Kasumi-1 (cell line): ENCODE measurements around the gene SIMC1.

Experiments
- DNase-seq, 2 experiments: peaks; one replicate each; lab custom pipeline; 2025; lab: John Stamatoyannopoulos, UW

Gene SIMC1

DNA sequence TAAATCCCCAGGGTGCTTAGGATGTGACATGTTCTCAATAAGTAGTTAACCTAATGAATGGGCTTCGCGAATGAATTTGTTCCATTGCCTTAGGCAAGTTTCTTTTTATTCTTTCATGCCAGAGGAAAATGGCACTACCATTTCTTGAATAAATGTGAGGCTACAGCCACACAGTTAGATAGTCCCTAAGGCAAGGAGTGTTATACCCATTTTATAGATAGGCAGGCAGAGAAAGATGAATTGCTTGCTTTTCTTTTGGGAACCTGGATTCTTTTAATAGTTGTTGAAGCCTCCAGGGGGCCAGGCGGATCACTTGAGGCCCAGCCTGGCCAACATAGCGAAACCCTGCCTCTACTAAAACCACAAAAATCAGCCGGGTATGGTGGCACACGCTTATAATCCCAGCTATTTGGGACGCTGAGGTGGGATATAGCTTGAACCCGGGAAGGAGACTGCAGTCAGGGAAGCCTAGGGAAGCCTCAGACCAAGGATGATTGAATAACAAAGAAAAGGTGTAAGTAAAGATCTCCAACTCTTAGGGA lies 149.2 kb downstream of the SIMC1 start:
- DNase-seq, result no peak

- DNase-seq, result peak; percentile 21 to 26
These were observed 149.8 kb downstream of the SIMC1 start for GRCh38 chr5:176388003-176388443.

DNA sequence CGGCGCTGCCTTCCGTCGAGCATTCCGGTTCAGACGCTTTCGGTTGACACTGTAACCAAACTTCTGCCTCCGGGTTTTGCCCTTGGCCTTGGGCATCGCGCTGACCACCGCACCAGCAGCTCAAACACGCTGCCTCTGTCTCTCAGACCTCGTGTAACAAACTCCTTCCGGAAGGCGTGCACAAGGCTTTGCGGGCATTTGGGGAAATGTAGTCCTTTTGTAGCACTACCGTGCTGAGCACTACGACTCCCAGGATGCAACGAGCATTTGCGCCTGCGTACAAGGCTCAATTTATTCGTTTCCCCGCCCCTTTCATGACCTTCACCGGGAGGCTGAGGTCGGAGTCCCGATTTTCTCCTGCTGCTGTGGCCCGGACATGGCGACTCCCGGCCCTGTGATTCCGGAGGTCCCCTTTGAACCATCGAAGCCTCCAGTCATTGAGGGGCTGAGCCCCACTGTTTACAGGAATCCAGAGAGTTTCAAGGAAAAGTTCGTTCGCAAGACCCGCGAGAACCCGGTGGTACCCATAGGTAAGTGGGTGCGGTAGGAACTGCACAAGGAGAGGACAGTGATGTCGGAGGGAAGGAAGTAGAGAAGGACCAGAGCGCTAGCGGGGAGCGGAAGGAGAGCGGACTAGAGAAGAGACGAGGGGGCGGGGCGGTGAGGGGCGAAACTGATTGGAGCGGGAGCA lies 150.4 kb downstream of the SIMC1 start, which contains the start of the genes HIGD2A and NOP16:
Gene HIGD2A, plus strand, starts transcription at position 308 of the 691 bp plus-strand sequence. Its CDS starts 69 bp downstream, at position 377.
Gene NOP16, minus strand, starts transcription at position 155 of the 691 bp plus-strand sequence. Its CDS starts 59 bp downstream, at position 96.
- peak; percentile 99 to 100 for DNase-seq

- peak in 1 of 2 experiments; percentile 69 for DNase-seq
These were observed 151.2 kb downstream of the SIMC1 start for GRCh38 chr5:176389135-176390123.

- no peak for DNase-seq
These were observed 153.3 kb downstream of the SIMC1 start for GRCh38 chr5:176391479-176391878.

DNA sequence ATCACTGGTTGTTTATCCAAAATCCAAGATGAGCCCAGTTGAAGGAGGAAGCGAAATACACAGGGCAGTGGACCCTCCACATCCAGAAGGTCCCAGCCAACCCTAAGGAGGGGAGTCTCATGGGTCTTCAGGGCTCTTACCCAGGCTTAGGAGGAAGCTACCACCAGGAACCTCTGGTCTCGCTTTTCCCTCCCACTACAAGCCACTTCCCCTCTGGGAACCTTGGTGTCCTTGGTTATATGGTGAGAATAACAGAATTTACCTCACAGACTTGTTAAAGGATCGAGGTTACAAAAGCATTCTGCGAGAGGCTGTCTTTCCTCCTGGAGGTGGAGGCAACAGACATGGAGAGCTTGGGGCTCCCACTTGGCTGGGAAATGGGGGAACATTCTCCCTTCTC lies 153.8 kb downstream of the SIMC1 start:
- peak; percentile 81 to 87 for DNase-seq

- DNase-seq, result no peak
These were observed 154.3 kb downstream of the SIMC1 start for GRCh38 chr5:176392526-176392925.

DNA sequence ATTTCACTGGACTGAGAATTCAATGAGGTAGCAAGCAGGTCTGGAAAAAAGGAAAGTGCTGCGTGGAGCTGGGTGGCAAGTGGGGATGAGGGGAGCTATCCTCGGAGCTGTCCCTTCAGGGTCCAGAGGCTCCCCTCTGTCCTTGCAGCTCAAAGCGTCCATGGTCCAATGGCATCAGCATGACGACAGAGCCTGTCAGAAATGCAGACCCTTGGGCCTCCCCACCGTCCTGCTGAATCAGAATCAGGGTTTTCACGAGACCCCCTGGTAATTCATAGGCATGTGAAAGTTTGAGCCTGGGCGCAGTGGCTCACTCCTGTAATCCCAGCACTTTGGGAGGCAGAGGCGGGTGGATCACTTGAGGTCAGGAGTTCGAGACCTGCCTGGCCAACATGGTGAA lies 155.9 kb downstream of the SIMC1 start:
- DNase-seq, result no peak

GRCh38 chr5:176394881-176395675 lies 156.9 kb downstream of the SIMC1 start:
- no peak for DNase-seq
